Measurements from ENCODE around the gene ZDHHC3.
"Not testable (repeated sequence)": the region's sequence is repeated elsewhere in the genome, so short reads cannot be mapped to it uniquely, and the experiment has no call there.

The ZDHHC3 gene

GRCh38 chr3:44969828-44970179 lies 6.2 kb downstream of the ZDHHC3 start:
- Histone ChIP-seq H3K27ac (peak overlapping the region in 10 of 21 experiments; percentile 9 to 78 (median 38)), H3K4me3 (no peak overlapping the region)

- Histone ChIP-seq H3K27ac (peak overlapping the region in 11 of 21 experiments; percentile 9 to 78 (median 46)), H3K4me3 (no peak overlapping the region)
These were observed 6.7 kb downstream of the ZDHHC3 start for GRCh38 chr3:44969154-44969827.

- peak overlapping the region in 10 of 21 experiments; percentile 3 to 78 (median 28) for H3K27ac ChIP-seq
These were observed 7.5 kb downstream of the ZDHHC3 start for GRCh38 chr3:44968447-44968858.

DNA sequence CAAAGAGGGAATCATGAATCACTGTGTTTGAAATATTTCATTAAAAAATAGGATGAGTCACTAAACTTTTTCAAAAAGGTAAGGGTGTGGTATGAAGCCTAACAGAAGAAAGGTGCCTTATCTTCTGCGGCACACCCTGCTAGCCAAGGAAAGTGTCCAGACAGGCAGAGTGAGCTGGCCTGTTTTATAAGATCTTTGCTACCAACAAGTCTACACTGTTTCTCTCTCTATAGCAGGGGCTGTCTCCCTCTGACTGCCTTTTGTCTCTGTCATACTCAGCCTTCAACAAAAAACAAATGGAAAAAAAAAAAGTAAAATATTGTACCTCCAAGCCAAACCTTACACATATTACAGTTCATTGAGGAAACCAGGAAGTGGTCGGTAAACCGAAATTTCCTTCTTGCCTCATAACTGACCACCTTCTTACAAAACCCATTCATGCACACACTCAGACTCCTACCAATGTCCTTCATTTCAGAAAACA lies 9.1 kb downstream of the ZDHHC3 start:
- Histone ChIP-seq H3K27ac (peak overlapping the region in 18 of 21 experiments; percentile 11 to 78 (median 57)), H3K4me3 (no peak overlapping the region)

More at GRCh38 chr3:44968447-44968858, 7.5 kb downstream of the ZDHHC3 start:
- no peak overlapping the region for H3K4me3 ChIP-seq

DNA sequence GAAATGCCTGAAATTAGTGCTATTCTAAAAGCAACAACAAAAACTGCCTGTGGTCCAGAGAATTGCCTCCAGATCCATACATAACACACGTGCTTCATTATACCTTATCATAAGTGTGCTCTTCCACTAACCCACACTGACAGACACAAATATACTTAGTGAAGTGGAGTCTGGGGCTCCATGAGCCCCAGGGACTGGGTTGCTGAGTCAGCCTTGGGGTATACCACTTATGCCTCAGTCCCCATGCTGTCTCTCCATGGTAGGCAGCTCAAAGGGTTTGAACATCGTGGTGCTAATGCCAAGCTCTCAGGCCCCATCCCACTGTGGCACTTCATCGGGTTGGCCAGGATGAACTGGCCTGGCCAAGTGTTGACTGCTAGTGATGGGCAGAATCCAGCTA lies 10.8 kb downstream of the ZDHHC3 start:
- H3K27ac ChIP-seq: peak overlapping the region in 4 of 21 experiments; percentile 32 to 71 (median 54)

GRCh38 chr3:44963571-44964325 lies 12.2 kb downstream of the ZDHHC3 start:
- peak overlapping the region in 3 of 21 experiments; percentile 8 to 51 (median 47) for H3K27ac ChIP-seq

More for the DNA sequence above, 10.8 kb downstream of the ZDHHC3 start:
- H3K4me3 ChIP-seq: no peak overlapping the region

DNA sequence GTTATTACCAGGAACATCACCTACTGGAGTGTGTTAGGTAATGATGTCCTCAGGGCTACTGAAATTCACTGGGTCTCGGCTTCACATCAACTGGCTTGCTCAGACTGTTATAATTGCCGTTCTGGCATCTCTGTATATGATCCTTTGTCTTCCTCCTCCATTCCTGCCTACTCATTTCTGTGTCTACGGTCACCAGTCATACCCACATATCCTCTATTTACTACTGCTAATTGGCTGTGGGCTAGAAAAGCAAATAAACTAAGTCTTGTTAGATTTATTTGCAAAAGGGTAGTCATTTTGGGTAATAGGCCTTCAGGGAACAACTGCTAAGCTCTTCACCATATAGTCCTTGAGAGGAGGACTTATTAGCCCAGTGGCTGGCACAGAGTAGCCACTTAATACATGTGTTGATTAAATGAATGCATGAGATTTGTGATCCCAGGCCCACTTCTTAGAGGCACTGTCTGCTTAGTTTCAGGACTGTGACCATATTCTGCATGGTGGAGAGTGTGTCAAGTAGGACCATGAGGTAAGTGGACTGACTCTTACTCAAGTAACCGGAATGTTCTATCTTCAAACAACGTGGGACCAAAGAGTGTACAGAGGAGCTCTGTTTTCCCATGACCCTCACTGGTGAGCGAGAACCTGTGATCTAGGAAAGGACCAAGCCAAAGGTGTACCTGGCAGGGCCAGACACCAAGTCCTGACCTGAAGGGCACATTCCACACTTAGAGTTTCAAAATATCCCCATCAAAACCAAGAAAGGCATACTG lies 13.2 kb downstream of the ZDHHC3 start:
- no peak overlapping the region for H3K4me3 ChIP-seq
- H3K27ac ChIP-seq: peak overlapping the region in 3 of 21 experiments; percentile 8 to 47 (median 13)

More at GRCh38 chr3:44963571-44964325, 12.2 kb downstream of the ZDHHC3 start:
- H3K4me3 ChIP-seq: no peak overlapping the region

DNA sequence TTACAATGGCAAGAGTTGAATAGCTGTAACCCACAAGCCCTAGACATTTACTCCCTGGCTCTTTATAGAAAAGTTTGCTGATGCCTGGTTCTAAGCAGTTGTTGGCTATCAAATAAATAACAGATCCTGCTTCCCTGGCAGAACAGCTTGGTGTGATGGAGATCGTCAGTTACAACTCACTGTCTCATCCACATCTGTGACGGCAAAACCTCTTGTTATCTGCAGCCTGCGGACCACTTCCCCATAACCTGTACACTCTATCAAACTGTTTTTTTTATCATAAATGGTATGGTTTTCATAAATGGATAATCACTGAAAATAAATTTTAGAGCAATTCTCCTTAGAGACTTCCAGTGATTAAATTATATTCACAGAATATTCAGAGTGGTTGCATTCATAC lies 14.1 kb downstream of the ZDHHC3 start:
- Histone ChIP-seq H3K27ac (no peak overlapping the region), H3K4me3 (no peak overlapping the region)

DNA sequence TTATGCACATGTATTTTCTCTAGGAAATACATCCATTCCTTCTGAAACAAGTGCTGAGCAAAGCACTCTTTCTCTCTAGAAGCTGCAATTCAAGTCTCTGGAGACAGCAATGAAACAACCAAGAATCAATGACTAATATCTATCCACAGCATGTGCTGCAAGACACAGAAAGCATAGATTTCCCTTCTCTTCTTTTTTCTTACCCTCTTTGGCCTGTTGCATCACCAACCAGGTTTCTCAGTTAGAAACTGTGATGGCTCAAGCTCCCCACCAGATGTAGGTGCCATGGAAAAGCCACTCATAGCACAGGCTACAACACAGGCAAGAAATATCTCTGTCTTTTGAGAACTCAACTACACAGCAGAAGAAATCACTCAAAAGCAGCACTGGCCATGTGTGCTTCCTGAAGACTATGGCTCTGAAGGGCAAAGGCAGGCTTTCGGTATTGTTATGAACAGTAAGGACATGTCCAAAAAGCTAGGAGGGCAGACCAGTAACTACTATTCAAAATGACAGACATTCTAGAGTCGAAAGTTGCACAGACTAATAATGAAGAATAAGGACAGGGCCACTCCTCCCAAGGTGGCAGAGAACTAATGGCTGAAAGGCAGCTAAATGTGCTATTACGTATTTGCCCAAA lies 15.5 kb downstream of the ZDHHC3 start:
- H3K4me3 ChIP-seq: no peak overlapping the region
- H3K27ac ChIP-seq: no peak overlapping the region

DNA sequence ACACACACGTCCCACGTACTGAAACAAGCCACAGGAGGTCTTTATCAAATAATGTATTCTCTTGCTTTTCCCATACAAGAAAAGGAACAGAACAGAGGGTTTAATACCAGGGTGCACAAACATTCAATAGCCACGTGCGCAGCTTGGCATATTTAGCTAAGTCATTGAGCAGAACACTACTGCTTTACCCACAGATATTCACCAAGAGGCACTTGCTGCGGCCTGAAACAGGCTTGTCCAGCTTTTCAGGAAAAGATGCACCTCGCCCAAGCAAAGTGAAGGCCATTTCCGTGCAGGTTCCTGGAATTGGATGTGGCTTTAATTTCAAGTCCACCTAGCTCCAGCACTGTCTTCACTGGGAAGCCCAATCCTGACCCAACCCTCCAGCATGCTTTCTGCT lies 17.6 kb downstream of the ZDHHC3 start:
- H3K4me3 ChIP-seq: no peak overlapping the region
- no peak overlapping the region for H3K27ac ChIP-seq

DNA sequence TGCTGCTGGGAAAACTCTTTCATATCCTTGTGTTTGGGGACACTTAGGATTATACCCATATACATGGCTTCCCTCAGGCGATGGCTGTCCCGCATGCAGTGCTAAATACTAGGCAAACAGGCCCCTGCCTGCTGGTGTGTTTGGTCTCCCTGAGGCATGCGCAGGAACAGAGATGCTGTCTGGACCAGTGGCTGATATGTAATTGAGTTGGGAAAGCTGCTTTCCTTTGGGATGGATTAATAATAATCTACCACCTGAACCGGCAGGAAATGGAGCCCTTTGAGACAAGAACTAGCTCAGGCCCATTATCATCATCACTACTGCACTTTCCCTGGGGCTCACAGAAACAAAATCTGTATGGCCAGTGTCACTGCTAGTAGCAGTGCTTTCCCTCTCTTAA lies 18.0 kb downstream of the ZDHHC3 start:
- H3K27ac ChIP-seq: no peak overlapping the region
- H3K4me3 ChIP-seq: no peak overlapping the region

- no peak overlapping the region for H3K4me3 ChIP-seq
- no peak overlapping the region for H3K27ac ChIP-seq
These were observed 20.1 kb downstream of the ZDHHC3 start for GRCh38 chr3:44955917-44956316.

DNA sequence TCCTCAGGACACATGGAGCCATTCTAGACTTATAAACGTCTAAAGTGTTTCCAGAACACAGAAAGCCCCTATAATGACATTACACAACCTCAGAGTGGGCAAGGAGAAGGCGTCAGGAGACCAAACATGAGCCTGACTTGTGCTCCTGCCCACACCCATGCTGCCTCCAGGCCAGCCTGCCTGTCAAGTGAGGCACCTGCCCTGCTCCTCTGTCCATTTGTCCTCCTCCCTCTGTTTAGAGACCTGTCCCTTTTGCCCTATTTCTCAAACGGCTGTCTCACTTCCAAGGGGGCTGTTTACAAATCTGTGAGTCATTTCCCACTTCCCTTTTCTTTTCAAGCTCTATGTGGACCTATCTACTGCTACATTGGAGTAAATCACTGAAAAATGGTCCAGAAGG lies 21.0 kb downstream of the ZDHHC3 start:
- Histone ChIP-seq H3K4me3 (no peak overlapping the region), H3K27ac (peak overlapping the region in 5 of 21 experiments; percentile 29 to 61 (median 42))

DNA sequence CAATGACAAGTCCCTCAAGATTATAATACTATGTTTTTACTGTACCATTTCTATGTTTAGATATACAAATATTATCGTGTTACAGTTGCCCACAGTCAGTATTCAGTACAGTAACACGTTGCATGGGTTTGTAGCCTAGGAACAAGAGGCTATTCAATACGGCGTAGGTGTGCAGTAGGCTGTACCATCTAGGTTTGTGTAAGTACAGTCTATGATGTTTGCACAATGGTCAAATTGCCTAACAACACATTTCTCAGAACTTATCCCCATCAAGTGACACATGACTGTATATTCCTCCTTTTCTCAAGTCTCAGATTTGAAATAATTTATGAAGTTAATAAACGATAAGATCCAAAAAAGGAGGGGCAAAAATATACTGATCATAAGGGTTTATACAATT lies 21.7 kb downstream of the ZDHHC3 start:
- no peak overlapping the region for H3K4me3 ChIP-seq
- peak overlapping the region in 2 of 21 experiments; percentile 49 to 61 for H3K27ac ChIP-seq

DNA sequence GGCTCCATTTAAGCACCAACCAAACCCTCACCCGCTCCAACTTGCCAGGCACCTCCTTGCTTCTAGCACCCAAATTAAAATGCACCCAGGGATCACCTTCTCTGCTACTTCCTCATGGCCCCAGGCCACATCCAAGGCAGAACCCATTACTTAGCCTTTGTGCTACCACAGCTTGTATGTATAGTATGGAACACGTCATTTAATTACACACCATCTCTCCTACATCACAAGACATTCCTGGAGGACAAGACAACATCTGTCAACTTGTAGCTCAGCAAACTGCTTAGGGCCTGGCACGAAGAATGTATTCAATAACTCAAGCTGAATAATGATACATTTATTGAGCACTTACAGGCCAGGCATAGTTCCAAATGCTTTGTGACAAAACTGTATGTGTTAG lies 23.3 kb downstream of the ZDHHC3 start:
- no peak overlapping the region for H3K27ac ChIP-seq
- no peak overlapping the region for H3K4me3 ChIP-seq

DNA sequence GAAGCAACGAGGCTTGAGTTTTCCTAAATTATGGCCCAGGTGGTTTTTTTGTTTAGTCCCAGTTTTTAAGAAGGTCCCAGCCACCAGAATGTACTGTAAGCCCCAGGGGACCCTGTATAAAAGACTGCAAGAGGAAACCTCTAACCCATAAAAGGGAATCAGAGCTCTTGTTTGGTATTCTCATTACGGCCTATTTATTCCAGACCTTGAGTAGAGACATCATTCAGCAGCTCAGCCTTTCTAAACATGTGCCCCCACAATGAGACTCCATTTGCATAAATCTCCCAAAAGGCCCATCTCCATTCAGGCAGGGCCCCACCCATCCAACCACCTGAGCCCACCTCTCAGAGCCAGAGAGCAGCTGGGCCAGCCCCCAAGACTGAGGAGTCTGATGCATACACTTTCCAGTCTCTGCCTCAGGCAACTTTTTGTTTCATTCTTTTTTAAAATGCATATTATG lies 25.7 kb downstream of the ZDHHC3 start:
- Histone ChIP-seq H3K4me3 (no peak overlapping the region), H3K27ac (no peak overlapping the region)

DNA sequence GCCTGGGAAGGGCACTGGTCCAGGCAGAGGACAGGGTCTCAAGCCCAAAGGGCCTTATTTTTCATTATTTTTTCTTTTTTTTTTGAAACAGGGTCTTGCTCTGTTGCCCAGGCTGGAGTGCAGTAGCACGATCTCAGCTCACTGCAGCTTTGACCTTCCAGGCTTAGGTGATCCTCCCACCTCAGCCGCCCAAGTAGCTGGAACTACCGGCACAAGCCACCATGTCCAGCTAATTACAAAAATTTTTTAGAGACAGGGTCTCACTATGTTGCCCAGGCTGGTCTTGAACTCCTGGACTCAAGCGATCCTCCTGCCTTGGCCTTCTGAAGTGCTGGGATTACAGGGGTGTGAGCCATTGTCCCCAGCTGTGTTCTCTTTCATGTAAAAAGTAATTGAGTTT lies 26.2 kb downstream of the ZDHHC3 start:
- not testable (repeated sequence) for H3K27ac ChIP-seq, H3K4me3 ChIP-seq

DNA sequence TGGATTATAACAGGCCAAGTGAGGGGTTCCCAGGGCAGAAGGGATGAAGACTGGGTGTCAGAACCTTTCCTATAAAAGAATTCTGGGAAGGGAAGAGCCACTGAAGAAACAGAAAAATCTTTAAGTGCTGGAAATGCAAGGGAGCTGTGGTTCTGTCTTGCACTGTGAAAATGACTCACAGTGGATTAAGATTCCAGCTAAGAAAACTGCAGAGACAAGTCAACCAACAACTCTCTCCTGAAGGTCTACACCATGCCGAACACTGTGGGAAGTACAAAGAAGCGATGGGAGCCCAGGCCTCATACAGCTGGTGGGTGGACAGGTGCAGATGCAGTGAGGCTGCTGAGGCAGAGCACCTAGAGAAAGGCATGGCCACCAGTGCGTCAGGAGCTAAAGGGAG lies 27.7 kb downstream of the ZDHHC3 start:
- Histone ChIP-seq H3K27ac (no peak overlapping the region), H3K4me3 (no peak overlapping the region)

GRCh38 chr3:44942202-44942921 lies 33.6 kb downstream of the ZDHHC3 start:
- H3K4me3 ChIP-seq: no peak overlapping the region
- H3K27ac ChIP-seq: no peak overlapping the region

Data from skin epidermis (tissue), 12 donors.